Germinal center (tissue), 1 donor: ENCODE results near the gene PRR36.
"Not testable (repeated sequence)": the region's sequence is repeated elsewhere in the genome, so short reads cannot be mapped to it uniquely, and the experiment has no call there.

Experiments used
- DNase-seq: peaks from one replicate; pipeline ENCODE4 v3.0.0; 2012; ENCODE audit warnings: mixed read lengths, low spot score

PRR36 gene

DNA sequence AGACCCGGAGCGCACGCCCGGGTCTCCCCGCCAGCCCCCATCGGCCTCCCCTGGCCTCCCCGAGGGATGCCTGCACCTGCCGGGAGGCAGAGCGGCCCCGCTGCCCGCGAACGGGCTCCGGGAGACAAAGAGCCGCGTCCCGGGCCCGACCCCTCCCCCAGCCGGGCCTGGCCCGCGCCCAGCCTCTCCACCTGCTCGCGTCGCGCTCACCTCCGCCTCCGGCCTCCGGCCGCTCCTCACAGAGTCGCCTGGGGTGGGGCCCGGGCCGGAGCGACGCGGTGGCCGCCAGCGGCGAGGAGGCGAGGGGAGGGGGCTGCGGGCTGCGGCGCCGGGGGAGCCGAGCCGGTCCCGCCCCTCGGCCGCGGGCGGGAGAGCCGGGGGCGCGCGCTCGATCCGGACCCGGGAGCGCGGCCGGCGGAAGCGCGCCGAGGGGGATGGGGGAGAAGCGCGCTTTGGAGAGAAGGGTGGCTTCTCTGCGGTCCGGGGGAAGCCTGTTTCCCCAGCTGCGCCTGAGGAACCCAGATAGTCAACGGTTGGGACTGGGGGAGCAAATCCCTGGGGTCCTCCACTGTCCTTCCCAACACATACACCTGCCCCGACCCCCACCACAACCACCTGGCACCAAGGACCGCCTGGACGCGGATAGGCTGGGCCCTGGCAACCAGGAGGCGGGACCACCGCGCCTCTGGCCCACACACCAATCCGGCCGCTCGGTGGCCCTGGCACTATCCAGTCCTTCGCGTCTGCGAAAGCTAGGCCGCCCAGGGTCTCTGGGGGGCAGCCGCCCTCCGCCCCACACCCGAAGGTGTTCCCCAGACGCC is at the start of gene PRR36:
TSS of gene PRR36 (minus strand) at position 315 of the 821 bp plus-strand sequence. CDS start 701 bp downstream, outside the sequence.
- no peak for DNase-seq

DNA sequence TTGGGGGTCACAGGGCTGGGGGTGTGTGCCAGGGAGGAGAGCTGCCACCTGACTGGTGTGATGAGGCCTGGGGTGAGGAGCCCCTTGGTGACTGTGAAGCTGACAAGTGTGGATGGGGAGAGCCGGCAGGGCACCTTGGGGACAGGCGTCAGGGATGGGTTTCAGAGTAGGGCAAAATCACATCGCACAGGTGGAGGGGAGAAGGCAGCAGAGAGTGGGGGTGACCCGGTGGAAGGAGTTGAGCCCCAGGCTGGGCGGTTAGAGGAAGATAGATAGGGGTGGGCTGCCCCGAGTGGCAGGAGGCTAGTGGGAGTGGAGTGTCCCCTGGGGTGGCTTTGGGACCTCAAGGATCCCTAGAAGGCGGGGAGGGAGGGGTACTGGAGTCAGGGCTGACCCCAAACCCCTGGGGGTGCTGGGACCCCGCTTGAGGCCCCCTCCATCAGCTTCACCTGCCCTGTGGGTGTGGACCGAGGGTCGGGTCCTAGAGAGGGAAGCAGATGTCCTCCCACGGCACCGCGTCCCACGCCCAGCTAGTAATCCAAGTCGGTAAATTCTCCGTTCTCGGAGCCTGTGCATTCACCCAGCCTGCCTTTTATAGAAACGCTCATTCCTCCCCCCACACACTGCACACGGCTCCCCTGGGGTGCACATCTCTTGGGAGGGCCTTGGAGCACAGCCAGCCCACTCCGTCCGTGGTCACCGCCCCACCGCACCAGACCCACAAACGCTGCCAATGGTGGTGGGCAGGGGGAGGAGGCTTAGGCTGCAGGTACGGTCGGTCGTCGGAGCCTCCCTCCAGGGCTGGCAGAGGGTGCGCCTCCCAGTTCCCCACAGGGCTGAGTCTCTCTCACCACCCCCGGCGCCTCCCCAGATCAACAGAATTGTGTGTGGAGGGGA is 49.4 kb upstream of the PRR36 start:
- no peak for DNase-seq

- no peak for DNase-seq
Measured at GRCh38 chr19:7922836-7923195, 48.6 kb upstream of the PRR36 start.

GRCh38 chr19:7921967-7922835 is 48.0 kb upstream of the PRR36 start:
- DNase-seq, result no peak

DNA sequence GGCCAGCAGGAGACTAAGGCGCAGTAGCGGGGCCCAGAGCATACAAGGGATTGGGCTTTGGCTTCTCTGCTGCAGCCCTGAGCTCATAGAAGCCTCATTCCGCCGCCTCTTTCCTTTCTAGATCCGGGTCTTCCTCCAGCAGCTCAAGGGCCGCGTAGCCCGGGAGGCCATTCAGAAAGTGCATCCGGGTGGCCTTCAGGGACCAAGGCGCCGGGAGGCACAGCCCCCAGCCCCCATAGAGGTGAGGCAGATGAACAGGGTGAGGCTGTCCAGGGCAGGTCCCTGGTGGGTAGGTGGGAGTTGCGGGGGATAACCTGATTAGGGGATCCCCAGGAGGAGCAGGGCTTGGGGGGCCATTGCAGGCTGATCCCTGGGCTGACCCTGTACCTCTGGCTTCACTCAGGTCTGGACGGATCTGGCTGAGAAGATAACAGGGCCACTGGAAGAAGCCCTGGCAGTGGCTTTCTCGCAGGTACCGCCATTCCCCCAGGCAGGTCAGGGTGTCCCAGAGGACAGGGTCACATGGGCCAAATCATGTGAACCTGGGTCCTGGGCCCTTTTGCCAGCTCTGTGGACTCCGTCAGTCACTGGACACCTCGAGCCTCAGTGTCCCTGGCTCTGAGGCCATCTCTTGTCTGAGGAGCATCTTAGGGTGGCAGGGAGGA is 47.2 kb upstream of the PRR36 start:
- DNase-seq, result no peak

DNA sequence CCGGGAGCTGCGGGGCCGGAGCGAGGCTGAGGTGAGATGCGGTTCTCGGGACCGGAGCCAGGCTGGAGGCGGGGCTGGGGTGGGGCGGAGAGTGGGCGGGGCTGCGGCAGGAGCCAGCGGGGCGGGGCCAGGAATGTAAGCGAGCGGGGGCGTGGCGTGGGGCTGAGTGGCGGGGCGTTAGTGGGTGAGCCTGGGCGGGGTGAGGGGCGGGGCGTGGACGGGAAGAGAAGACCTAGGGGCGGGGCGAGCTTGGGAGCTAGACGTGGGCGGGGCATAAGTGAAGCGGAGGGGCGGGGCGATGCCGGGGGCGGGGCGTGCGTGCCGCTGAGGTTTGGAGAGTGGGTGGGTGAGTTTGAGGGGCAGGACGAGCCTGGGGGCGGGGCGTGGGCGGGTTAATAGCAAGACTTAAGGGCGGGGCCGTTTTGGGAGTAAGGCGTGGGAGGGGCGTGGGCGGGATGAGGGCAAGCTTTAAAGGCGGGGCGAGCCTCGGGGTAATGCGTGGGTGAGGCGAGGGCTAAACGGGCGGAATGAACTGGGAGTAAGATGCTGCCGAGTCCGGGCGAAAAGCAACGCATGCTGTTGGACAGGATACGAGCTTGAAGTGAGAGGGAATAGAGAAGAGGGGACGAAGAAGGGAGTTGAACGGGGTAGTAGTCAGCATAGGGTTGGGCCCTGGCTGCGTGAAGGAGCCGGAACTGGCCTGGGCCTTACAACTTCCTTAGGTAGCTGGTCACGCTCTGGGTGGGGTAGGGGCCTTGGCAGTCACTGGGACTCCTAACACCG is 46.5 kb upstream of the PRR36 start:
- DNase-seq, result peak; percentile 97

- DNase-seq, result peak; percentile 88
Measured at GRCh38 chr19:7919610-7920518, 45.7 kb upstream of the PRR36 start, which contains the start of gene SNAPC2. SNAPC2 (plus strand) TSS chr19:7920338; CDS start chr19:7920367, 29 bp downstream.

DNA sequence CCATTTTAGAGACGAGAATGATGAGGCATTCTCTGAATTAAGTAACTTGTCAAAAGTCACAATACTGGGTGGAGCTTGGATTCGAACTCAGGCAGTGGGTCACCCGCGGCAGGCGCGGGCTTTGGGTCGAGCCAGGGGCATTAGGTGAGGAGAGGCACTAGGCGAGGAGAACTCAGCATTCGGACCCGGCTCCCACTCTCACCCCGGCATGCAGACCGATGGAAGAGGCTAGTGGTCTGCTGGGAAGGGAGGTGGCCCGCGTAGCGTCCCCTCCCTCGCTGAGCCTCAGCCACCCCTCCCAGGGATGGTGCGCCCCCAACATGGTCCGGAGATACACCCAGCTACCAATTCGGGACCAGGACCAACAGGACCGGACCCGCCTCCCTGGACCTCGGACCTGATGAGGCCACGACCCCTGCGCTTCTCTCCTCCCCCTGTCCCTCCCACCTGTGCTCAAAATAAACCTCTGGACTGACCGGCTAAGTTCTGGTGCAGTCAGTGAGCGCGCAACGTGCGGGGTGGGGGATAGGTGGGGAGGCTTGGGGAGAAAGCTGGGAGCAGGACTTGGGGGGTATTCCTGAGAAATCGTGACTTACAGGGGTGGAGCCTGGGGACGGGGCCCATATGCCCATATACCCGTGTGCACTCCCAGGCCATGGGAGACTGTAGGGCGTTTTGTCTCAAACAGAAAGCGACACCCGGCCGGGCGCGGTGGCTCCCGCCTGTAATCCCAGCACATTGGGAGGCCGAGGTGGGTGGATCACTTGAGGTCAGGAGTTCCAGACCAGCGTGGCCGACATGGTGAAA is 44.6 kb upstream of the PRR36 start:
- no peak for DNase-seq

GRCh38 chr19:7918062-7918614 is 43.9 kb upstream of the PRR36 start:
- not testable (repeated sequence) for DNase-seq

DNA sequence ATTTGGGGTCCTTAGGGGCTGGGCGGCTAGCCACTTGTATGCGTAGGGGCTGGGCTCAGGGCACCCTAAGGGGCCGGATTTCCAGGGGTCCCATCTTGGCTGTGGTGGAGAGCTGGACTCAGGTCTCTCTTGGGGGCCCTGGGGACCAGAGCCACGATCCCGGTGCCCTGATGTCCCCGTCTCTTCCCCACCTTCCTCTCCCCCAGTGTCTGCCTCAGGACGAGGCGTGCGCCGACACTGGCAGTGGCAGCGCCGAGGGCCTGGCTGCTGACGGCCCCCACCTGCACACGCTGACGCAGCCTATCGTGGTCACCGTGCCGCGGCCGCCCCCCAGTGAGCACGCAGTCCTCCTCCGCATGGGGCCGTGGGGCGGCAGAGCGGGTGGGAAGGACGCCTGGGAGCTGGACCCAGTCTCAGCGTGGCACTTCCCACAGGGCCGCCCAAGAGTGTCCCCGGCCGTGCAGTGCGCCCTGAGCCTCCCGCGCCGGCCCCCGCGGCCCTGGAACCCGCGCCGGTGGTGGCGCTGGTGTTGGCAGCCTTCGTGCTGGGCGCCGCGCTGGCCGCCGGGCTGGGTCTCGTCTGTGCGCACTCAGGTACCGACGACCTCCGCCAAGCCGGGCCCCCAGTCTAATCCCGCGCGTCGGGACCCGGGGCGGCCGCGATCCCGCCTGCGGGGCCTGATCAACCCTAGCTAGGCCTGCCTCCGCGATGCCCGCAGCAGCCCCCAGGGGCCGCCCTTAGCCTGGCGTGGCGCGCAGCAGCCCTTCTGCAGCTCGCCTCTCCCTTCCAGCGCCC is 43.3 kb upstream of the PRR36 start:
- DNase-seq, result peak; percentile 55

GRCh38 chr19:7916955-7917266 is 42.7 kb upstream of the PRR36 start:
- DNase-seq, result no peak

DNA sequence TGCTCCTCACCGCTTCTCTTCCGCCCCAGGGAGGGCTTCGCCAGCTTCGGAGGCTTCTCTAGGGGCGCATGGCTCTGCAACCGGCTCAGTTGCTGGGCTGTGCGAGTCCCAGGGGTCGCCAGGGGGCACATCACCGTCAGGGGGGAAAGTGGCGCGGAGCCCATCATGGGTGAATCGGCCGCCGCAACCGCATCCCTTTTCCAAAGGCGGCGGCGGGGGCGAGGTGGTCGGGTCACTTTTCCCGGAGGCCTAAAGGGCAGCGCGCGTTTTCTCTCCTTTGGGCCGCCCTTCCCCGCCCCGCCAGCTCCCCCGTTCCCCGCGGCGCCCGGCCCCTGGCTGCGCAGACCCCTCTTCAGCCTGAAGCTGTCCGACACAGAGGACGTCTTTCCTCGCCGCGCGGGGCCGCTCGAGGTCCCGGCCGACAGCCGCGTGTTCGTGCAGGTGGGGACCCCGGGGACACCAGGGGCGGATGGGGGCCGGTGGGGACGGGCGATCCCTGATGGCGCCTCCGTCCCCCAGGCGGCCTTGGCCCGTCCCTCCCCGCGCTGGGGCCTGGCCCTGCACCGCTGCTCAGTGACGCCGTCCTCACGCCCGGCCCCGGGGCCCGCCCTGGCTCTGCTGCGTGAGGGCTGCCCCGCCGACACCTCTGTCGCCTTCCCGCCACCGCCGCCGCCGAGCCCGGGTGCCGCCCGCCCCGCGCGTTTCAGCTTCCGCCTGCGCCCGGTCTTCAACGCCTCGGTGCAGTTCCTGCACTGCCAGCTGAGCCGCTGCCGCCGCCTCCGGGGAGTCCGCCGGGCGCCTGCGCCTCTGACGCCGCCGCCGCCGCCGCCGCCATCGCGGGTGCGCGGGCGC is 42.1 kb upstream of the PRR36 start:
- DNase-seq, result peak; percentile 38

GRCh38 chr19:7915250-7916102 is 41.3 kb upstream of the PRR36 start:
- DNase-seq, result no peak

DNA sequence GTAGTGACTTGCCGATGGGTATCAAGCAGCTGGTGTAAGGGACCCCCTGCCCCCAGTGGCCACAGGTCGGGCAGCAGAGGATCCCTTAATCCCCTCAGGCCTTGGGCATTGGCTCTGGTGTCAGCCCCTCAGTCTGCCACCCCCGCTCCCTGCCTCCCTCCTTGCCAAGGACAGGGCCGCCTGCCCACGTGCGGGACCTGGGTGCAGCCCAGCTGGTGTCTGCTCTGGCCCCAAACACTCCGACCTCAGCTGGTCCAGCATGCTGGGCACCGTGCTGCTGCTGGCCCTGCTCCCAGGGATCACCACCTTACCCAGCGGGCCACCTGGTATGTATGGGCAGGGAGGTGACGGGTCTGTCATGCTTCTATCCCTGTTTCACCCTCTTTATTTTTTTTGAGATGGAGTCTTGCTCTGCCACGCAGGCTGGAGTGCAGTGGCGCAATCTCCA is 40.4 kb upstream of the PRR36 start, which contains the start of gene TGFBR3L:
TSS of gene TGFBR3L (plus strand) at position 233 of the 448 bp plus-strand sequence.
- DNase-seq, result no peak

DNA sequence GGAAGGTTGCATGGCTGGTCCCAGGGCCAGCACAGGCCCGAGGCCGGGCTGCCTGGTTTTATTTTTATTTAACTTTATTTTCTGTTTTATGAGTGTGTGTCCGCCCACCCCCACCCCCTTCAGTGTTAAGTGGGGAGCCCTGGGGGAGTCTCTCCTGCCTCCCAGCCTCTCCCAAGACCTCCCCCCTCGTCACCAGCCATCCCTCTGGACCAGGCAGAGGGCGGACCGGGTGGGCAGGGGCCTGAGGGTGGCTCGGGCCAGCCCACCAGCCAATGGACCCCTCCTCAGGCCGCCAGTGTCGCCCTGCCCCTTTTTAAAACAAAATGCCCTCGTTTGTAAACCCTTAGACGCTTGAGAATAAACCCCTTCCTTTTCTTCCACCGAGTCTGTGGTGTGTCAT is 39.9 kb upstream of the PRR36 start:
- DNase-seq, result no peak

GRCh38 chr19:7913652-7914051 is 39.5 kb upstream of the PRR36 start:
- DNase-seq, result no peak
